ENCODE data around the gene EXD3. TPM values are rescaled to one million over a fixed set of nuclear protein-coding genes. Genes with fewer than 3 reads are reported as not detected.

Gene EXD3
- total and polyA plus RNA-seq, 2 of the 13 experiments (the other 11 are each of a cell fraction or from before 2014, with no cell fraction given), result 2.7 to 4.8 TPM

DNA sequence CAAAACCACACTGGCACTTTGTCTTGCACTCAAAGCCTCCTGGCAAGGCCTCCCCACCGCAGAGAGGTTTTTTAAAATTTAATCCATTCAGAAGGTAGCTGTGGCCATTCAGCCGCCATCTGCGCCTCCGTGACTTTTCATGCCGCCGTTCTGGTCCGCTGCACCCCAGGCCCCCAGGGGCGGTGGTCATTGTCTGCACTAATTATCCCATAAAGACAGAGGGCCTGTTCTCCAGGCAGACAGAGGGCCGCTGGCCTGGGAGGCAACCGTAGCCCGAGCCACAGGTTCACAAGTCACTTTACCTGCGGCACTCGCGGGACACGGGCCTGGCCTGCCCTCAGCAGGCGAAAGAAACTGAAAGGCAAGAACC lies 49.4 kb downstream of the EXD3 start:
- intact Hi-C loops (cut with micrococcal nuclease; ENCODE audit: unreplicated experiment), result no loop called here
- Histone ChIP-seq H3K4me1 (ENCODE audit: insufficient read depth, low read length) (peaks cover 8% of the 10 kb centered on the region; the same call in 1 of the 2 replicates), H3K27me3 (ENCODE audit: control insufficient read depth in 1 of 2, insufficient read depth in 2 of 2, low read length in 2 of 2) (peaks cover 3 to 7% of the 10 kb centered on the region in 2 experiments; a peak in 2 of 5 replicates), H3K79me2 (ENCODE audit: insufficient read depth, low read length) (no peaks in the 10 kb centered on the region), H4K20me1 (ENCODE audit: insufficient read depth, low read length) (no peaks in the 10 kb centered on the region), H3K4me3 (replicated peaks in 1 of 3; ENCODE audit: insufficient read depth in 1 of 3, low read depth in 2 of 3, low read length in 3 of 3) (no peak overlapping the region), H3K9ac (ENCODE audit: insufficient read depth, low read depth, low read length) (no peak overlapping the region), H3K9me3 (ENCODE audit: low read length) (no peaks in the 10 kb centered on the region), H3K4me2 (ENCODE audit: low read depth, low read length) (no peak overlapping the region), H2AFZ (ENCODE audit: low read length) (no peak overlapping the region), H3K27ac (ENCODE audit: extremely low read length, insufficient read depth, low read length) (no peak overlapping the region), H3K36me3 (replicated peaks in 1 of 2; ENCODE audit: control insufficient read depth in 1 of 2, insufficient read depth in 2 of 2, low read length in 2 of 2) (no peaks in the 10 kb centered on the region)
- 87% methylated on average over 16 of the region's 16 CpGs for WGBS (ENCODE audit: low lambda C conversion rate)
- no peak for ATAC-seq
- BruUV-seq (replicated peaks), result no TSS peak
- ChIA-PET CTCF (ENCODE audit: low intra/inter-chr PET ratio, low total read pairs) (no interaction called here), POLR2A (no interaction called here)
- in situ Hi-C loops (cut with HindIII; ENCODE audit: extremely low pct_ligation_motif_present, low pct_unique_long_range_greater_than_20kb), result no loop called here
- FAIRE-seq, result no peak
- TF ChIP-seq, protein P1, sequence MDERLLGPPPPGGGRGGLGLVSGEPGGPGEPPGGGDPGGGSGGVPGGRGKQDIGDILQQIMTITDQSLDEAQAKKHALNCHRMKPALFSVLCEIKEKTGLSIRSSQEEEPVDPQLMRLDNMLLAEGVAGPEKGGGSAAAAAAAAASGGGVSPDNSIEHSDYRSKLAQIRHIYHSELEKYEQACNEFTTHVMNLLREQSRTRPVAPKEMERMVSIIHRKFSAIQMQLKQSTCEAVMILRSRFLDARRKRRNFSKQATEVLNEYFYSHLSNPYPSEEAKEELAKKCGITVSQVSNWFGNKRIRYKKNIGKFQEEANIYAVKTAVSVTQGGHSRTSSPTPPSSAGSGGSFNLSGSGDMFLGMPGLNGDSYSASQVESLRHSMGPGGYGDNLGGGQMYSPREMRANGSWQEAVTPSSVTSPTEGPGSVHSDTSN (CRISPR knock-in tag; IDR thresholded peaks at IDR 0.05), result no peak
- TF ChIP-seq ZBTB2 (CRISPR knock-in tag; IDR thresholded peaks at IDR 0.05; ENCODE audit: low read depth) (no peak), CHCHD3 (CRISPR knock-in tag; IDR thresholded peaks at IDR 0.05) (no peak), NR1H2 (CRISPR knock-in tag; IDR thresholded peaks at IDR 0.05; ENCODE audit: borderline replicate concordance, low read depth) (no peak), PTBP1 (IDR thresholded peaks at IDR 0.05; ENCODE audit: low read depth, low read length, poor library complexity, severe bottlenecking) (no peak), ZNF850 (CRISPR knock-in tag; conservative IDR thresholded peaks at IDR 0.05) (no peak), IKZF4 (CRISPR knock-in tag; IDR thresholded peaks at IDR 0.05; ENCODE audit: borderline replicate concordance, low read depth, not compliant biosample characterization) (no peak), TCF12 (IDR thresholded peaks at IDR 0.05) (no peak), TCF12 (CRISPR knock-in tag; IDR thresholded peaks at IDR 0.05) (no peak), CREM (IDR thresholded peaks at IDR 0.05) (no peak), CREM (CRISPR knock-in tag; IDR thresholded peaks at IDR 0.05) (no peak), MXI1 (IDR thresholded peaks at IDR 0.05; ENCODE audit: borderline replicate concordance, low read depth, low read length) (no peak), SMAD1 (CRISPR knock-in tag; IDR thresholded peaks at IDR 0.05; ENCODE audit: borderline replicate concordance, low read depth) (no peak), RFXANK (CRISPR knock-in tag; IDR thresholded peaks at IDR 0.05) (no peak), SNAPC5 (CRISPR knock-in tag; IDR thresholded peaks at IDR 0.05; ENCODE audit: borderline replicate concordance) (no peak), FOXP4 (CRISPR knock-in tag; IDR thresholded peaks at IDR 0.05) (no peak), NCOA1 (CRISPR knock-in tag; IDR thresholded peaks at IDR 0.05) (no peak), ZNF615 (CRISPR knock-in tag; IDR thresholded peaks at IDR 0.05; ENCODE audit: borderline replicate concordance) (no peak)
- DNase-seq (ENCODE audit: low spot score), result no peak
